GM06990 (cell line): ENCODE results near the gene CCNK.

Experiments
- DNase-seq: peaks from one replicate; pipeline ENCODE4 v3.0.0-alpha.2; 2011; ENCODE audit not compliant: insufficient read length; ENCODE audit errors: extremely low read depth
- H3K27me3 ChIP-seq: replicated peaks from 2 replicates; pipeline ENCODE4 v1.6.0; 2011; ENCODE audit warnings: low read length; ENCODE audit not compliant: control insufficient read depth, insufficient read depth
- H3K36me3 ChIP-seq: 2 replicates; pipeline ENCODE4 v1.5.1; 2011; ENCODE audit warnings: low read length; ENCODE audit not compliant: control insufficient read depth, insufficient read depth
- H3K4me3 ChIP-seq: replicated peaks from 2 replicates; pipeline ENCODE4 v1.5.1; 2011; ENCODE audit warnings: low read depth, mild to moderate bottlenecking, control low read depth, low read length
- TF ChIP-seq, protein P1 (sequence below): IDR thresholded peaks from 2 replicates; pipeline ENCODE4 v1.5.1; 2011; ENCODE audit warnings: low read length, control low read depth, mild to moderate bottlenecking, inconsistent platforms; ENCODE audit not compliant: insufficient read depth, poor library complexity, severe bottlenecking

Gene CCNK

DNA sequence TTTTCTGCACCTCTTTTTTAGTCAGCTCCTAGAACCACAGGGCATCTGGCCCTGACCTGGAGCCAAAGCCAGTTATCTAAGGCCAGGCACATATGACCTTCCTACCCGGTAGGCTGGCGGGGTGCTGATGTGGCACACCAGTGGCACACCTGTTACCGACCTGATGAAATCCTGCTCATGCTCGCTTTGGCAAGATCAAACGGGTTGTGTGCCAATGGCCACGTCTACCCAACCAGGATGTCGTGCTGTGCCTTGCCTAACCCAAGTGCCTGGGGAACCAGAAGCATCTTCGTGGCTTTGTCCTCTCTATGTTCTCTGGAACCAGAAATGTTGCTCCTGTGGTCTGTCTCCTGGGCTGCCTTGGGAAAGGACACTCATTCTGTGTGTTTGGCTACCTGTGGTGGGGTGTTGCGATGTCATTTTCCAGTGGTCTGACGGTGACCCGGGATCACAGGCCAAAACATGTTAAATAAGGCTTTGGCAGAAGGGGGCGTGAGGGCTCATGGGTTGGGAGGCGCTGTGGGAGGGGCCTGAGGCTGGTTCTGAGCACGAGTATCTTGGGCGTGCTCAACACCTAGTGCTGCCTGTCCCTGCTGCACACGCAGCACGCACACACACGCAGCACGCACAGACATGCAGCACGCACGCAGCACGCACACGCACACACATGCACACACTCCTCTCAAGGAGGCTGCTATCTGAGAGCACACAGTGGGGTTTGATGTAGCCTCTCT, 27.9 kb downstream of the CCNK start:
- Histone ChIP-seq H3K36me3 (peaks cover 34% of the 10 kb centered on the region), H3K4me3 (no peak overlapping the region), H3K27me3 (no peaks in the 10 kb centered on the region)
- DNase-seq, result no peak
- TF ChIP-seq, protein P1, sequence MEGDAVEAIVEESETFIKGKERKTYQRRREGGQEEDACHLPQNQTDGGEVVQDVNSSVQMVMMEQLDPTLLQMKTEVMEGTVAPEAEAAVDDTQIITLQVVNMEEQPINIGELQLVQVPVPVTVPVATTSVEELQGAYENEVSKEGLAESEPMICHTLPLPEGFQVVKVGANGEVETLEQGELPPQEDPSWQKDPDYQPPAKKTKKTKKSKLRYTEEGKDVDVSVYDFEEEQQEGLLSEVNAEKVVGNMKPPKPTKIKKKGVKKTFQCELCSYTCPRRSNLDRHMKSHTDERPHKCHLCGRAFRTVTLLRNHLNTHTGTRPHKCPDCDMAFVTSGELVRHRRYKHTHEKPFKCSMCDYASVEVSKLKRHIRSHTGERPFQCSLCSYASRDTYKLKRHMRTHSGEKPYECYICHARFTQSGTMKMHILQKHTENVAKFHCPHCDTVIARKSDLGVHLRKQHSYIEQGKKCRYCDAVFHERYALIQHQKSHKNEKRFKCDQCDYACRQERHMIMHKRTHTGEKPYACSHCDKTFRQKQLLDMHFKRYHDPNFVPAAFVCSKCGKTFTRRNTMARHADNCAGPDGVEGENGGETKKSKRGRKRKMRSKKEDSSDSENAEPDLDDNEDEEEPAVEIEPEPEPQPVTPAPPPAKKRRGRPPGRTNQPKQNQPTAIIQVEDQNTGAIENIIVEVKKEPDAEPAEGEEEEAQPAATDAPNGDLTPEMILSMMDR, result no peak

GRCh38 chr14:99509871-99510555, 28.8 kb downstream of the CCNK start:
- TF ChIP-seq, protein P1, result no peak
- Histone ChIP-seq H3K27me3 (no peaks in the 10 kb centered on the region), H3K4me3 (no peak overlapping the region), H3K36me3 (peaks cover 32% of the 10 kb centered on the region)
- no peak for DNase-seq

DNA sequence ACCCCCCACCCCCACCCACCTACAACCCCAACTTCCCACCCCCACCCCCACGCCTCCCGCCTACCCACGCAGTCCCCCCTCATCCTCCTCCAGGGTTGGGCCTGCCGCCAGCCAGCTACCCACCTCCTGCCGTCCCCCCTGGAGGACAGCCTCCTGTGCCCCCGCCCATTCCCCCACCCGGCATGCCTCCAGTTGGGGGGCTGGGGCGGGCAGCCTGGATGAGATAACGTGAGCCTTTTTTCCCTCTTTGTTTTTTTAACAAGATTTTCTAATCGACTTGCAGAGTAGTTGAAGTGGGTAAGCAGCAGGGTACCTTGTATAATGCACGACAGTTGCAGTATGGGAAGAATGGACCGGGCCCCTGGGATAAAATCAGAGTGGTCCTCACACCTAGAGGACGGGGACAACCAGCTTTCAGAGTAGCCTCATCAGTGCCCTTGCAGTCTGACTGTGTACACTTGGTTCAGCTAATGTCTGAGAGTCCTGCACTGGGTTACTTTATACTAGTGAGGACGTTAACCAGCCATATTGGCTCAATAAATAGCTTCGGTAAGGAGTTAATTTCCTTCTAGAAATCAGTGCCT, 29.4 kb downstream of the CCNK start:
- TF ChIP-seq, protein P1, result no peak
- Histone ChIP-seq H3K36me3 (peaks cover 30% of the 10 kb centered on the region), H3K27me3 (no peaks in the 10 kb centered on the region), H3K4me3 (no peak overlapping the region)
- DNase-seq, result no peak

- Histone ChIP-seq H3K36me3 (peaks cover 25% of the 10 kb centered on the region), H3K4me3 (no peak overlapping the region), H3K27me3 (no peaks in the 10 kb centered on the region)
- TF ChIP-seq, protein P1, result no peak
- DNase-seq, result no peak
These were observed 30.4 kb downstream of the CCNK start for GRCh38 chr14:99511421-99512109.

DNA sequence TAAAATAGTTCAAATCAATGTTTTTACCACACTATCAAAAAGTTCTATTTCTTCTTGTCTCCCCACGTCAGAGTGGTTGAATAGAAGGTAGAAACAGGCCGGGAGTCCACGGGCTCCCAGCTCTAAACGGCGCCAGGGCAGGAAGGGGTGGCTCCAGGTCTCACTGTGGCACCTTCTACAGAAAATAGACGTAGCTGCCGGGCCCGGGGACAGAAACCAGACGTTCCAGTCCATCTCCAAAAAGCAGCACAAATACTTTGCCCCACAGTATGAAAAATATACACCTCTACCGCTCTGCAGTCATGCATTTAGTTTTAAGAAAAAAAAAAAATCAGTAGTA, 30.9 kb downstream of the CCNK start:
- Histone ChIP-seq H3K27me3 (no peaks in the 10 kb centered on the region), H3K4me3 (no peak overlapping the region), H3K36me3 (peaks cover 23% of the 10 kb centered on the region)
- no peak for DNase-seq
- TF ChIP-seq, protein P1, result no peak
